Activated CD4-positive, alpha-beta T cell treated with anti-CD3 and anti-CD28 coated beads, Interleukin-2, amount 50 U/mL, for 1 hour (primary cell): ENCODE data around the gene MON1B.
"Not testable (repeated sequence)": the region's sequence is repeated elsewhere in the genome, so short reads cannot be mapped to it uniquely, and the experiment has no call there.

Source experiments
- DNase-seq: peaks from one replicate; pipeline ENCODE4 v3.0.0-alpha.2; 2020

MON1B gene

GRCh38 chr16:77199211-77199610 is 8.2 kb downstream of the MON1B start, which contains the start of gene SYCE1L:
SYCE1L (plus strand) TSS chr16:77199408; CDS start chr16:77199452, 44 bp downstream.
- DNase-seq = no peak

GRCh38 chr16:77206533-77206932 is 15.5 kb downstream of the MON1B start:
- no peak for DNase-seq

- no peak for DNase-seq
Observed at GRCh38 chr16:77207030-77207429, 16.0 kb downstream of the MON1B start.

GRCh38 chr16:77208382-77208781 is 17.4 kb downstream of the MON1B start:
- DNase-seq = no peak

GRCh38 chr16:77211880-77212740 is 21.1 kb downstream of the MON1B start:
- peak; percentile 66 for DNase-seq

- DNase-seq = peak; percentile 71
Observed at GRCh38 chr16:77212741-77213541, 22.0 kb downstream of the MON1B start.

GRCh38 chr16:77213542-77214106 is 22.6 kb downstream of the MON1B start:
- no peak for DNase-seq

- no peak for DNase-seq
Observed at GRCh38 chr16:77214411-77215138, 23.6 kb downstream of the MON1B start.

- no peak for DNase-seq
Observed at GRCh38 chr16:77219437-77219836, 28.4 kb downstream of the MON1B start.

- no peak for DNase-seq
Observed at GRCh38 chr16:77220427-77220826, 29.4 kb downstream of the MON1B start.

- no peak for DNase-seq
Observed at GRCh38 chr16:77221482-77221881, 30.5 kb downstream of the MON1B start.

GRCh38 chr16:77223184-77223583 is 32.2 kb downstream of the MON1B start:
- DNase-seq = no peak

GRCh38 chr16:77225182-77225581 is 34.2 kb downstream of the MON1B start:
- no peak for DNase-seq

GRCh38 chr16:77227745-77228144 is 36.8 kb downstream of the MON1B start:
- DNase-seq = no peak

GRCh38 chr16:77231047-77231446 is 40.1 kb downstream of the MON1B start:
- DNase-seq = no peak

- DNase-seq = no peak
Observed at GRCh38 chr16:77233799-77234519, 43.0 kb downstream of the MON1B start.

- no peak for DNase-seq
Observed at GRCh38 chr16:77234611-77235010, 43.6 kb downstream of the MON1B start.

- DNase-seq = peak; percentile 88
Observed at GRCh38 chr16:77236063-77236511, 45.1 kb downstream of the MON1B start.

- no peak for DNase-seq
Observed at GRCh38 chr16:77238593-77238992, 47.6 kb downstream of the MON1B start.

GRCh38 chr16:77242471-77242870 is 51.5 kb downstream of the MON1B start:
- DNase-seq = not testable (repeated sequence)

GRCh38 chr16:77246150-77246549 is 55.2 kb downstream of the MON1B start:
- DNase-seq = no peak

- DNase-seq = no peak
Observed at GRCh38 chr16:77250400-77250799, 59.4 kb downstream of the MON1B start.
